Measurements from ENCODE around the gene RGS21. TPM values are rescaled to one million over a fixed set of nuclear protein-coding genes. Genes with fewer than 3 reads are reported as not detected.

The RGS21 gene
- total and polyA plus RNA-seq, 11 donors: not detected

DNA sequence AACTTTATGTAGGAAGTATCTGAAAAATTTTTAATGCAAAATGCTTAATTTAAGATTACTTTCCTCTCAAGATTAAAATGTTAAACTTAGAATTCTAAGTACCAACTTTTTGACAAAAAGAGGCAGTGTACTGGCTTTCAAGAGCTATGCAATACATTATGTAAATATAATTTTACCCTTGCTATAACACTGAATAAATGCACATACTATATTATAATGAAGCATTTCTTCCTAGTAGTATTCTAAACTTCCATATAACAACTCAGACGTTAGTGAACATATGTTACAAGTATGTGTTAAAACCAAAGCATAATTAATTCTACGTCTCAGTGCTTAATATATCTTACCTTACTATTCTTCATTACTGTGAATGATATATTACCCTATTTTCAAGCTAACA is 58.5 kb downstream of the RGS21 start:
- DNase-seq (no peak), ATAC-seq (no peak)
- Histone ChIP-seq H3K4me1 (no peaks in the 10 kb centered on the region), H3K36me3 (no peaks in the 10 kb centered on the region), H3K27ac (no peak overlapping the region), H3K27me3 (no peaks in the 10 kb centered on the region), H3K4me3 (no peak overlapping the region), H3K9me3 (no peaks in the 10 kb centered on the region)
- WGBS, 4 donors: 74 to 81% (median 79%) methylated on average over 2 of the region's 2 CpGs
- TF ChIP-seq POLR2A (IDR thresholded peaks at IDR 0.05) (no peak), CTCF (IDR thresholded peaks at IDR 0.05) (no peak)
- intact Hi-C loops (cut with DNase I): no loop called here

DNA sequence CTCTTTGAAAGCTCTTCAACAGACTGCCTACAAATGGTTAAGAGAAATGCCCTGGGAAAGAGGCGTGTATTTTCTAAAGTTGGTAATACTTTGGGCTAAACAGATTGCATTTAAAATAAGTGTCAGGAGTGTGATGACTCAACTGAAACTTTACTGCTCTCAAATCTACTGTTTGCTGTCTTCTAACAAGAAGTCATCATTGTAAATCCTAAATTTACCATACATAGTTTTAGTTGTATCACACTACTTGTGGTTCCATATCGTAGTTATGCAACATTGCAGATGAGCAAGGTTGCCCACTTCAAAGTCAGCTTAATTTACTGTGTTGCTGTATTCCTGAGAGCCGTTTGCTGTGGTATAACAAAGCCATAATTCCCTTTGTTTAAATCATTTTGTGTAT is 59.6 kb downstream of the RGS21 start:
- Histone ChIP-seq H3K36me3 (no peaks in the 10 kb centered on the region), H3K27ac (no peak overlapping the region), H3K27me3 (no peaks in the 10 kb centered on the region), H3K4me1 (no peaks in the 10 kb centered on the region), H3K4me3 (no peak overlapping the region), H3K9me3 (no peaks in the 10 kb centered on the region)
- 75 to 86% (median 81%) methylated on average over 3 of the region's 3 CpGs for WGBS, 4 donors
- no peak for DNase-seq
- ATAC-seq: no peak
- TF ChIP-seq CTCF (IDR thresholded peaks at IDR 0.05) (no peak), POLR2A (IDR thresholded peaks at IDR 0.05) (no peak)
- intact Hi-C loops (cut with DNase I): no loop called here

- ATAC-seq: no peak
- H3K36me3 ChIP-seq: no peaks in the 10 kb centered on the region
- intact Hi-C loops (cut with DNase I): no loop called here
- peaks cover 0 to under 1% (median 0%) of the 10 kb centered on the region in 12 donors for H3K9me3 ChIP-seq
- H3K4me3 ChIP-seq: no peak overlapping the region
- DNase-seq: no peak
- no peaks in the 10 kb centered on the region for H3K27me3 ChIP-seq
- H3K4me1 ChIP-seq: no peaks in the 10 kb centered on the region
- H3K27ac ChIP-seq: no peak overlapping the region
- TF ChIP-seq POLR2A (IDR thresholded peaks at IDR 0.05) (no peak), CTCF (IDR thresholded peaks at IDR 0.05) (no peak)
Measured at GRCh38 chr1:192378276-192378675, 61.5 kb downstream of the RGS21 start.

- no peaks in the 10 kb centered on the region for H3K36me3 ChIP-seq
- no peak for TF ChIP-seq CTCF (IDR thresholded peaks at IDR 0.05)
- no peak for TF ChIP-seq POLR2A (IDR thresholded peaks at IDR 0.05)
- intact Hi-C loops (cut with DNase I): no loop called here
- H3K9me3 ChIP-seq: peaks cover 0 to 6% (median 0%) of the 10 kb centered on the region in 12 donors
- no peaks in the 10 kb centered on the region for H3K27me3 ChIP-seq
- no peaks in the 10 kb centered on the region for H3K4me1 ChIP-seq
- no peak for DNase-seq
- H3K4me3 ChIP-seq: no peak overlapping the region
- H3K27ac ChIP-seq: no peak overlapping the region
- ATAC-seq: no peak
Measured at GRCh38 chr1:192378878-192379277, 62.1 kb downstream of the RGS21 start.
